HG02970 (cell line): ENCODE data around the gene CDK3.
"Not testable (repeated sequence)": the region's sequence is repeated elsewhere in the genome, so short reads cannot be mapped to it uniquely, and the experiment has no call there.

Experiments used
- ATAC-seq: cut with Tn5 transposase; IDR thresholded peaks from one replicate; pipeline ENCODE4 v1.9.1; 2021; ENCODE audit warnings: mild to moderate bottlenecking, moderate library complexity, moderate number of reproducible peaks; ENCODE audit not compliant: unreplicated experiment, low FRiP score

Gene CDK3

GRCh38 chr17:76036497-76037261 is 36.0 kb downstream of the CDK3 start:
- ATAC-seq: no peak

- ATAC-seq: no peak
These were observed 37.4 kb downstream of the CDK3 start for GRCh38 chr17:76038050-76038449.

GRCh38 chr17:76039121-76039520 is 38.5 kb downstream of the CDK3 start:
- ATAC-seq: no peak

- ATAC-seq: no peak
These were observed 39.7 kb downstream of the CDK3 start for GRCh38 chr17:76040376-76040775.

GRCh38 chr17:76042868-76043267 is 42.2 kb downstream of the CDK3 start:
- ATAC-seq: not testable (repeated sequence)

- not testable (repeated sequence) for ATAC-seq
These were observed 43.9 kb downstream of the CDK3 start for GRCh38 chr17:76044475-76045007.

- ATAC-seq: no peak
These were observed 45.4 kb downstream of the CDK3 start for GRCh38 chr17:76046064-76046463.

GRCh38 chr17:76048025-76048605 is 47.5 kb downstream of the CDK3 start:
- no peak for ATAC-seq

- no peak for ATAC-seq
These were observed 48.1 kb downstream of the CDK3 start for GRCh38 chr17:76048711-76049110.

- no peak for ATAC-seq
These were observed 48.6 kb downstream of the CDK3 start for GRCh38 chr17:76049239-76049638.

- no peak for ATAC-seq
These were observed 49.3 kb downstream of the CDK3 start for GRCh38 chr17:76049836-76050537.

GRCh38 chr17:76050538-76051467 is 50.1 kb downstream of the CDK3 start:
- ATAC-seq: no peak

- ATAC-seq: no peak
These were observed 50.9 kb downstream of the CDK3 start for GRCh38 chr17:76051561-76051960.

GRCh38 chr17:76053246-76054111 is 52.8 kb downstream of the CDK3 start:
- no peak for ATAC-seq

GRCh38 chr17:76054112-76054476 is 53.4 kb downstream of the CDK3 start:
- no peak for ATAC-seq
